PC-9 (cell line): ENCODE data around the gene TAMM41.

Source experiments
- CTCF ChIP-seq: fragments of 200-600 bp; sonication (generic); conservative IDR thresholded peaks from 2 replicates; pipeline ENCODE4 v1.6.1; 2017; ENCODE audit warnings: mixed run types, antibody characterized with exemption, mild to moderate bottlenecking, moderate library complexity
- EZH2 ChIP-seq: fragments of 200-600 bp; sonication (generic); IDR thresholded peaks from 2 replicates; pipeline ENCODE4 v1.8.0; 2017; ENCODE audit warnings: antibody characterized with exemption, low read depth

GRCh38 chr3:11779626-11780025 lies 67.1 kb downstream of the TAMM41 start:
- TF ChIP-seq CTCF (no peak), EZH2 (no peak)
